GM12878 (cell line): ENCODE results near the gene SLCO4A1. TPM values are rescaled to one million over a fixed set of nuclear protein-coding genes. Genes with fewer than 3 reads are reported as not detected.

ENCODE experiments used
- ATAC-seq: fragments of 200-7000 bp; cut with Tn5 transposase; 3 replicates; pipeline ENCODE4 v1.9.1; 2020; ENCODE audit warnings: mild to moderate bottlenecking, moderate library complexity
- BruUV-seq: library from RNA; stranded (reverse); fragments of 400-500 nt; replicated peaks from 2 replicates; lab custom pipeline; 2021; lab: Mats Ljungman, UMichigan
- CTCF ChIA-PET: fragments of 300-600 bp; sonication (Branson Sonifier 250); formaldehyde crosslinking; extraction: SDS; loops from one replicate; lab custom pipeline; 2021; ENCODE audit warnings: inconsistent platforms; lab: Yijun Ruan, JAX
- POLR2A ChIA-PET: fragments of 350-600 bp; formaldehyde crosslinking; extraction: SDS; loops from one replicate; lab custom pipeline; 2021; ENCODE audit warnings: inconsistent platforms; lab: Charles Lee
- RAD21 ChIA-PET: fragments of 300-600 bp; sonication (Branson Sonifier 250); formaldehyde crosslinking; loops from one replicate; lab custom pipeline; 2023; ENCODE audit warnings: antibody characterized with exemption; ENCODE audit not compliant: unreplicated experiment; lab: Charles Lee
- SMC1A ChIA-PET: fragments of 300-600 bp; sonication (Branson Sonifier 250); formaldehyde crosslinking; loops from one replicate; lab custom pipeline; 2023; ENCODE audit not compliant: unreplicated experiment, uncharacterized antibody; lab: Charles Lee
- DNase-seq: peaks from one replicate; pipeline ENCODE4 v3.0.0-alpha.2; 2011; ENCODE audit warnings: low read depth, low spot score
- FAIRE-seq: peaks from 3 replicates; lab custom pipeline; 2011; peaks lifted over from hg19 to GRCh38; lab: Jason Lieb, UNC
- H2AFZ ChIP-seq: 2 replicates; pipeline ENCODE4 v1.6.0; 2011; ENCODE audit warnings: low read depth, low read length, control low read depth; ENCODE audit not compliant: control insufficient read depth
- H3K27ac ChIP-seq: 2 replicates; pipeline ENCODE4 v1.5.1; 2011; ENCODE audit warnings: control low read depth; ENCODE audit not compliant: control insufficient read depth, insufficient read depth
- H3K27me3 ChIP-seq, 2 experiments: replicated peaks in 1 of 2; 2 replicates each; pipeline versions ENCODE4 v1.6.0 to v1.6.1; 2011; ENCODE audit warnings: low read length in 1 of 2; ENCODE audit not compliant: control insufficient read depth in 2 of 2, insufficient read depth in 2 of 2
- H3K36me3 ChIP-seq, 2 experiments: 2 replicates each; pipeline ENCODE4 v1.5.1; 2011; ENCODE audit warnings: low read length in 1 of 2; ENCODE audit not compliant: control insufficient read depth in 2 of 2, insufficient read depth in 2 of 2
- H3K4me1 ChIP-seq: 2 replicates; pipeline ENCODE4 v1.6.1; 2011; ENCODE audit warnings: mild to moderate bottlenecking, low read length, moderate library complexity, mixed read lengths; ENCODE audit not compliant: control insufficient read depth, insufficient read depth
- H3K4me2 ChIP-seq: 2 replicates; pipeline ENCODE4 v1.6.0; 2011; ENCODE audit warnings: control low read depth; ENCODE audit not compliant: control insufficient read depth, insufficient read depth
- H3K4me3 ChIP-seq: fragments of 200-600 bp; sonication (generic); 2 replicates; pipeline ENCODE4 v1.5.1; 2016
- H3K79me2 ChIP-seq: 2 replicates; pipeline ENCODE4 v1.6.0; 2011; ENCODE audit warnings: low read length; ENCODE audit not compliant: control insufficient read depth, insufficient read depth
- H3K9ac ChIP-seq: 2 replicates; pipeline ENCODE4 v1.8.0; 2011; ENCODE audit warnings: low read length, control low read depth, mixed read lengths; ENCODE audit not compliant: control insufficient read depth, insufficient read depth
- H3K9me3 ChIP-seq: replicated peaks from 3 replicates; pipeline ENCODE4 v1.5.1; 2011; ENCODE audit warnings: mild to moderate bottlenecking, low read length; ENCODE audit not compliant: control insufficient read depth, insufficient read depth
- H4K20me1 ChIP-seq: 2 replicates; pipeline ENCODE4 v1.6.0; 2011; ENCODE audit not compliant: control insufficient read depth, insufficient read depth
- CHD2 ChIP-seq: IDR thresholded peaks from 2 replicates; pipeline ENCODE4 v1.6.1; 2011; ENCODE audit warnings: low read depth, low read length, improper control_type of control experiment, borderline replicate concordance
- EZH2 ChIP-seq: IDR thresholded peaks from 2 replicates; pipeline ENCODE4 v1.6.1; 2012; ENCODE audit warnings: low read depth, mild to moderate bottlenecking, control low read depth, inconsistent platforms, low read length, borderline replicate concordance; ENCODE audit not compliant: control insufficient read depth
- NKRF ChIP-seq: fragments of 450-650 bp; conservative IDR thresholded peaks from 2 replicates; pipeline ENCODE4 v1.6.1; 2017; ENCODE audit warnings: mild to moderate bottlenecking, moderate library complexity
- NR2C2 ChIP-seq: IDR thresholded peaks from 2 replicates; pipeline ENCODE4 v1.6.1; 2011; ENCODE audit warnings: borderline replicate concordance, low read depth; ENCODE audit not compliant: control insufficient read depth, insufficient read length
- PAX8 ChIP-seq: fragments of 450-650 bp; IDR thresholded peaks from 2 replicates; pipeline ENCODE4 v1.6.1; 2017; ENCODE audit warnings: mild to moderate bottlenecking, moderate library complexity
- PBX3 ChIP-seq: IDR thresholded peaks from 2 replicates; pipeline ENCODE4 v1.6.1; 2011; ENCODE audit warnings: mild to moderate bottlenecking, low read depth, low read length, moderate library complexity; ENCODE audit not compliant: insufficient replicate concordance
- RAD21 ChIP-seq: IDR thresholded peaks from 2 replicates; pipeline ENCODE4 v1.6.1; 2011; ENCODE audit warnings: mild to moderate bottlenecking, low read depth, low read length, moderate library complexity; ENCODE audit not compliant: insufficient read depth
- RBBP5 ChIP-seq: fragments of 200-600 bp; sonication (generic); conservative IDR thresholded peaks from 2 replicates; pipeline ENCODE4 v1.6.1; 2016
- REST ChIP-seq: IDR thresholded peaks from 2 replicates; pipeline ENCODE4 v1.6.1; 2012; ENCODE audit warnings: mild to moderate bottlenecking, low read depth, low read length
- STAT3 ChIP-seq: IDR thresholded peaks from 2 replicates; pipeline ENCODE4 v1.6.1; 2011; ENCODE audit warnings: low read depth, low read length, improper control_type of control experiment
- ZNF207 ChIP-seq: fragments of 450-650 bp; IDR thresholded peaks from 2 replicates; pipeline ENCODE4 v1.6.1; 2014; ENCODE audit warnings: antibody characterized with exemption, mild to moderate bottlenecking, borderline replicate concordance
- ZNF274 ChIP-seq: IDR thresholded peaks from one replicate; pipeline ENCODE4 v1.8.0; 2011; ENCODE audit not compliant: insufficient read length, insufficient read depth
- ZNF592 ChIP-seq: fragments of 450-650 bp; IDR thresholded peaks from 2 replicates; pipeline ENCODE4 v1.6.1; 2017; ENCODE audit warnings: mild to moderate bottlenecking, moderate library complexity
- WGBS: methylation state at CpG from one replicate; pipeline ENCODE4 v1.1.6; 2016; ENCODE audit warnings: low lambda C conversion rate; ENCODE audit not compliant: insufficient replicate concordance, insufficient coverage; ENCODE audit errors: missing lambda C conversion rate; 5-methylcytosine and 5-hydroxymethylcytosine counted together
- in situ Hi-C: fragments of 300-500 bp; cut with MboI; formaldehyde crosslinking; loops from 9 replicates; pipeline ENCODE4 v1.14.3; 2018; ENCODE audit warnings: mixed read lengths
- intact Hi-C: fragments of 100-400 bp; cut with micrococcal nuclease; formaldehyde crosslinking; loops from one replicate; pipeline ENCODE4 v1.14.2; 2022; ENCODE audit not compliant: unreplicated experiment
- polyA plus RNA-seq, 11 experiments: library from polyadenylated mRNA; depleted of rRNA in 4 of 11; unstranded in 6 of 11; stranded (reverse) in 5 of 11; fragments of >200 nt; fragmentation: Nextera tagmentation in 4 of 11; fragmentation: Illumina TruSeq in 1 of 11; extraction: Ambion mirVana in 4 of 11; extraction: Trizol in 1 of 11; gene quantifications; 1 replicate in 1 of 11; 2 replicates in 10 of 11; pipeline versions ENCODE4 v1.2.1 to v1.2.3, GENCODE V29; 2011 to 2016; ENCODE audit warnings: inconsistent platforms in 2 of 11, missing spikeins in 2 of 11, low read depth in 1 of 11
- total RNA-seq, 4 experiments: library from RNA; depleted of rRNA in 3 of 4; stranded (reverse); fragments of >200 nt in 3 of 4; fragmentation: Illumina TruSeq in 1 of 4; extraction: Trizol in 1 of 4; gene quantifications; 2 replicates each; pipeline versions ENCODE4 v1.2.1 to v1.2.3, GENCODE V29; 2013 to 2021

The SLCO4A1 gene
- total and polyA plus RNA-seq, 10 of the 15 experiments (the other 5 are each of a cell fraction or from before 2014, with no cell fraction given), result 2.1 to 30.7 (median 12.0) TPM

- Histone ChIP-seq H2AFZ (no peak overlapping the region), H3K9me3 (no peaks in the 10 kb centered on the region), H3K4me3 (no peak overlapping the region), H3K4me2 (no peak overlapping the region), H3K79me2 (no peaks in the 10 kb centered on the region), H3K9ac (no peak overlapping the region), H3K4me1 (no peaks in the 10 kb centered on the region), H4K20me1 (no peaks in the 10 kb centered on the region), H3K27ac (no peak overlapping the region), H3K36me3 (peaks cover 2 to 3% of the 10 kb centered on the region in 2 experiments; a peak in 3 of 4 replicates), H3K27me3 (no peaks in the 10 kb centered on the region)
- RAD21 ChIA-PET, result no interaction called here
- in situ Hi-C loops, result no loop called here
- intact Hi-C loops, result no loop called here
- POLR2A ChIA-PET, result no interaction called here
- BruUV-seq, result no TSS peak
- CTCF ChIA-PET, result no interaction called here
- ATAC-seq (no peak), FAIRE-seq (no peak), DNase-seq (no peak)
- WGBS, result 85% methylated on average over 15 of the region's 15 CpGs
- SMC1A ChIA-PET, result no interaction called here
- TF ChIP-seq PAX8 (no peak), ZNF592 (no peak), CHD2 (no peak), NR2C2 (no peak), PBX3 (no peak), RAD21 (no peak), STAT3 (no peak), ZNF207 (no peak), REST (no peak), ZNF274 (no peak), NKRF (no peak), EZH2 (no peak), RBBP5 (no peak)
Observed at GRCh38 chr20:62671765-62672164, 29.5 kb downstream of the SLCO4A1 start.
